HG03565 (cell line): ENCODE data around the gene MKRN2.
"Not testable (repeated sequence)": the region's sequence is repeated elsewhere in the genome, so short reads cannot be mapped to it uniquely, and the experiment has no call there.

ENCODE experiments used
- ATAC-seq: cut with Tn5 transposase; IDR thresholded peaks from one replicate; pipeline ENCODE4 v1.9.1; 2021; ENCODE audit warnings: mild to moderate bottlenecking, moderate library complexity; ENCODE audit not compliant: unreplicated experiment

Gene MKRN2

DNA sequence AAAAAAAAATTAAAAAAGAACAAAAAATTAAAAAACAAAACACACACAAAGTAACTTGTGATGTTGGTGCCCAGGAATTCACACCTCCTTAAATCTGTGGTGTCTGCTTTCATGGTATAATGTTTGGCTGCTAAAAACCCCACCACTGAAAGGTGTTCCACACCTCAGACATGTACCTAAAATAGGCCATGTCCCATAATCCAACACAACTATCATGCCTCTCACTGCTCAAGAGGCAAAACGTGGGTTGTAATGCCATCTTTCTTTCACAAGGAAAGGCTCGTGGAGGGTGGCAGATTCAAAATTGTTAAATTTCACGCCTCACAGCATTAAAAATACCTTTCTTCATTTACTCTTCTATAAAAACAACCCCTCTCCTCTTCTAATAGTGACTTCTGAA lies 29.5 kb downstream of the MKRN2 start:
- ATAC-seq = no peak

DNA sequence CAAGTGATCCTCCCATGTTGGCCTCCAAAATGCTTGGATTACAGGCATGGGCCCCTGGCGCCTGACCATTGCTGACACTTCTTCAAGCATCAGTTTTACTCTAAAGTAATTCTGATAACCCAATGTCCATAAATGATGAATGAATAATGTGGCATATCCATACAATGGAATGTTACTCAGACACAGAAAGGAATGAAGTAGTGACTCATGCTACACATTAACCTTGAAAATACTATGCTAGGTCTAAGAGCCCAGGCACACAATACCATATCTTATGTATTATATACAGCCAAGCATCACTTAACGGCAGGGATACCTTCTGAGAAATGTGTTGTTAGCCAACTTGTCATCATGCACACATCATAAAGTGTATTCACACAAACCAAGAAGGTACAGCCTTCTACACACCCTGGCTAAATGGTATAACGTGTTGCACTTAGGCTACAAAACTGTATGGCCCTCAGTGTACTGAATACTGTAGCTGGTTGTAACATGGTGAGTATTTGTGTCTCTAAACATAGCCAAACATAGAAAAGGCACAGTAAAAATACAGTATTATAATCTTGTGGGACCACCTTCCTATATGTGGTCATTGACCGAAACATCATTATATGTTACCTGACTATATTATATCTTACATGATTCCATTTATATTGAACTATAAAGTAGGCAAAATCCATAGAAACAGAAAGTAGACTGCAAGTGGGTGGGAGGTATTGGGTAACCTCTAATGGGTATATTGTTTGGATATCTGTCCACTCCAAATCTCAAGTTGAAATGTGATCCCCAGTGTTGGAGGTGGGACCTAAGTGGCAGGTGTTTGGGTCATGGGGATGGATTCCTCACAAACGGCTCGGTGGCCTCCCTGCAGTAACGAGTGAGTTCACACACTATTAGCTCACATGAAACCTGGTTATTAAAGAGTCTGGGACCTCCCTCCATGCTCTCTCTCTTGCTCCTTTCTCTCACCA lies 31.4 kb downstream of the MKRN2 start:
- no peak for ATAC-seq

DNA sequence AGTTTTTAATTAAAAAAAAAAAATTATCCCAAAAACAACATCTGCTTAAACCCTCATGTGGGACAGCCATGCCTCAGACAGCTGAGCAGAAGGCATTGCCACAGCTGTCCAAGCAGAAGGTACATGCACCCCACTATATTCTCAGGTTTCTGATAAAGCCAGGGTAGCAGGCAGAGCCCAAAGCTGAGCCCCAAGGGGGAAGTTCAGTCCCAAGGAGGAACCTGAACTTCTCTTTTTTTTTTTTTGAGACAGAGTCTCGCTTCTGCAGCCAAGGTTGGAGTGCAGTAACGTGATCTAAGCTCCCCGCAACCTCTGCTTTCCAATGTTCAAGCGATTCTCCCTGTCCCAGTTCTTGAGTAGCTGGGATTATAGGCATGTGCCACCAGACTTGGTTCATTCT lies 33.2 kb downstream of the MKRN2 start:
- no peak for ATAC-seq

DNA sequence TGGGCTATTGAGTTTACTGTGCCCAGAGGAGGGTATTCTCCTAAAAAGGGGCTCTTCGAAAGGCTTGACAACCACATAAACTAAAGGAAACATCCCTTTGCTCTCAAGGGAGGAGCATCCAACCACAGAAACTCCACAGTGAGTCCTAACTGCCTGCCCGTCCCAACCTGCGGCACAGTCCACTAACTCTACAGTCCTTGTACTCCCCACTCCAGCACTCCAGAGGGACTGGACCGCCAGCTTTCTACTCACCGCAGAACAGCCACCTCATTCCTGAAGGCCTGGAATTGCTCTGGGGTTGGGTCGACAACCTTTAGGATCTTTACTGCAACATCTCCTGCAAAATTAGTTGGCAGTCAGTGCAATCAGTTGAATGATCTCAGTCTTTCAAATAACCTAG lies 34.6 kb downstream of the MKRN2 start:
- ATAC-seq = no peak

DNA sequence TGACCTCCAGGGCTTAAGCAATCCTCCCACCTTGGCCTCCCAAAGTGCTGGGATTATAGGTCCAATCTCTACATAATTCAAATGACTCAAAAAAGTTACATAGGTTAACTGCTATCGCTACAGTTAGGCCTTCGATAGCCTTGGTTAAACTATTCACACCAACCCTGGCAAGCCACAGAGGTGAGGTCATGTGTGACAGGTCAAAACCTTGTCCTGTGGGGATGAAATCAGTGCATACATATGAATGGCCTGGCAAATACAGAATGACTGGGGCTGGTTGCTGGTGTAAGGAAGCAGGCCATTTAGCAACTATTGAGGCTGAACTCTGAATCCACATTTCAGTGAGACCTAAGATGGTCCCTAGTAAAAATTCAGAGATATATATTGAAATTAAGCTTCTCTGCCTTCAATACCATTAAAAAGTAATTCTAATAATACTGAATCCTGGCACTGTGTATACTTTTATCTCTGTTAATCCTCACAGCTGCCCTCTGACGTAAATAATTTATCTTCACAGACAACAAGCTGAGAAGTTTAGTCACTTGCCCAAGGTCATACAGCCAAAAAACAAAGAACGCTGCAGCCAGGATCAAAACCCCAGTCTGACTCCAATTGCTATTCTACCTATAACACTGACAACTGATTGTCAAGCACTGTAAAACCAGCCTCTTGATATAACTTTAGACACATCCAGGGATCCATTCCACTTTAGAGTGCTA lies 35.3 kb downstream of the MKRN2 start:
- ATAC-seq = no peak

DNA sequence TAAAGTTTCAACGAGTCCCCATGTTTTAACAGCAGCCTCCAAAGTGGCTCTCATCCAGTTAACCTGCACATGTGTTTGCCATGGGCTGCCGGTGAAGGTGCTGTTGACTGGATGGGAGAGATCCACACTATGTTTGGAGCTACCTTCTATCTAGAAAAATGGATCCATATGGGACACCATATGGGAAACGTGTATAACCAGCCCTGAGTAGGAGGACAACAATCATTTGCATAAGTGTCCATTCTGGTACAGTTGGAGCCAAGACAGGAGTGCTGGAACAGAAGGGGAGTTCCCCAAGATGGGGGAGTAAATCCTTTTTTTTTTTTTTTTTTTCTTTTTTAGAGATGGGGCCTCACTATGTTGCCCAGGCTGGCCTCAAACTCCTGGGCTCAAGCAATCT lies 36.6 kb downstream of the MKRN2 start:
- no peak for ATAC-seq

DNA sequence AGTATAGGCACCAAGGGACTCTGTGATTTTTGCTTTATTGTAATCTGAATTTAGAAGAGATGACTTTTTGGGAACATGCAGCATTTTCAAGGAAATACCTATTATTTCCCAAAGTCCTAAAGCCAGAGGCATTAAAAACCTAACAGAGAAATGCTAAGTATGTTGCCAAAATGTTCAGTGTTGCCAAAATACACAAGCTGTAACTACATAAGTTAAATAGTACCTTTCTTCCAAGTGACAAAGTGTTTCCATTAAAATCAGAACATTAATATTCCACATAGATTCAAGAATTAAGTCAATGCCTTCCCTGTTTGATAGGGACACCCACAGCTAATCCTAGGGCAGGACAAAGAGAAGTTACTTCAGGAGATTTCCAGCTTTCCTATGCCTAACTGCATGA lies 42.0 kb downstream of the MKRN2 start:
- no peak for ATAC-seq

DNA sequence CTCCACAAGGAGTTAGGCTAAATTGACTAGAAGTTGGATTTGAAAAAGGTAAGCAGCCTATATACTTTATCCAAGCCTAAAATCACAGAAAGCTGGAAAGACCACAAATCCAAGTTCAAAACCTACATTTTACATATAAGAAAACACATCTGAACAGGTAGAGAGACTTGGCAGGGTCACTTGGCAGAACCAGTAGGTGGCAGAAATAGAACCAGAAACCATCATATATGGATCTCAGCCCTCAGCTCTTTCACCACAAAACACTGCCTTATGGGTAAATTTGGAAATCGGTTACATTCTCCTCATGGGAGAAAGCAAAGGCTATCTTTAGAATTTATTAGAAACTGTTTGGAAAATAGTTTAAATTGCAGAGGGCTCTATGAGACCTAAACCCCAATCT lies 44.2 kb downstream of the MKRN2 start:
- no peak for ATAC-seq

DNA sequence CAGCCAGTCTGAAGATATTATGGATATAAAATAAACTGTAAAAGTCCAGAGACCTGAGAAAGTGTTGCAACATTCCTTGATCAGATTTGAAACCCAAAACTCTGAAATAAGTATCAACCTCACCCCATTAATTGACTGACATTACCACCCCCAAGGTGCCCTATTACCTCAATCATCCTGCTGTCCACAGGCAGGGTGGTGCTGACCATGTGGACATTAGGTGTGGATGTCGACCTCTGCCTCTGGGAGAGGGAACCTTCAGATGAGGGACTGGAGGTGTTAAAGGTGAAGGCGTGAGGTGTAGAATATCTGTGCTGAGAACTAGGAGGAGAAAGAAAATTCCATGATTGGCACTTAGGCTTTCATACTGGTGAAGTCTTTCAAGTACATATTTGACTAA lies 47.1 kb downstream of the MKRN2 start:
- ATAC-seq = no peak

DNA sequence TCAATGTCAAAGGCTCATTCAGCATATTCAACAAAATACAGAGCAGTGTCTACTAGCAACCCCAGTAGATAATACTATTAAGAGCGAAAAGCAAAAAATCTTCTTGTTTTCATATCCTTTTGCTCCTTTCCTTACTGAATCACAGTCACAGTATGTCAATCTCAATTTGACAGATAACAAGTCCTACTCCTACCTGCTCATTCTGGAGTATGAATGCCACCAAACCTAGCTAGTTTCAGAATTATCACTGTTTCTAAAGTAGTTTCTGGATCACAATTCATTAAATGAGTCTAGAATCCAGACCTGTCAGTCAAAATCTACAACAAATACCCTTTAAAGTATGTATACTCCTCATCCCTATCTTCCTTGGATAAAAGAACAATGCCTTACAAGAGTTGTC lies 51.5 kb downstream of the MKRN2 start:
- ATAC-seq = no peak

DNA sequence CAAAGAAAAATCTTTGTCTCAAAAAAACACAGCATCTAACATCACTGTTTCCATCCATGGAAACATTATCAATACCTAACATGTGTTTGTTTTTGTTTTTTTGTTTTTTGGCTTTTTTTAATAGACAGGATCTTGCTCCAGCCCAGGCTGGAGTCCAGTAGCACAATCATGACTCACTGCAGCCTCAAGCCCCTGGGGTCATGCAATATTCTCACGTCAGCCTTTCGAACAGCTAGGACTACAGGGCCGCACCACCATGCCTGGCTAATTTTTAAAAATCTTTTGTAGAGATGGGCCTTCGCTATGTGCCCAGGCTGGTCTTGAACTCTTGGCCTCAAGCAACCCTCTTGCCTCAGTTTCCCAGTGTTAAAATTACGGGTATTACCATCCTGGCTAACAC lies 54.2 kb downstream of the MKRN2 start:
- no peak for ATAC-seq

DNA sequence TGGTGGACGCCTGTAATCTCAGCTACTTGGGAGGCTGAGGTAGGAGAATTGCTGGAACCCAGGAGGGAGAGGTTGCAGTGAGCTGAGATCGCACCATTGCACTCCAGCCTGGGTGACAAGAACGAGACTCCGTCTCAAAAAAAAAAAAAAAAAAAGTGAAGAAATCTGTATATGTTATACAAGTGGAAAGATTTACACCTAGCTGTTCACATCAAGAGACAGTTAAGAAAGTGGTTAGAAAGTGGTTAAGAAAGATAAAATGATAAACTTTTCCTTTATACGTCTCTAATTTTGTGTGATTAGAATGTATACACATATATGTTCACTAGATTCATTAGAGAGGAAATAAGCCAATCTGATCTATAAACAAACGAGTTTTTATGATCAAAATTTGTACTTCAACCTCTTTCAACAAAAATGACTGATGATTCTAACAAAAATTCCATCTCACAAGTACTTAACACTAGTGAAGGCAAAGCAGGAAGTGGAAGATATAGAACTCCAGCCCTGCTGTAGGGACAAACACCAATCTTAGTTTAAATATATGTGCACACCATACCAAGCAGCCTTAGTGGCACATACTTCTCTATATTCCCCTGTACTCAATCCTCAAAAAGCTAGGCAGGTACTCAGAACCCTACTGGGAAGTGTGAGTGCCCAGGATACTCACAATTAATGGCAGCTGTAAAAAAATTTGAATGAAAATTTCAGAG lies 55.8 kb downstream of the MKRN2 start:
- no peak for ATAC-seq

DNA sequence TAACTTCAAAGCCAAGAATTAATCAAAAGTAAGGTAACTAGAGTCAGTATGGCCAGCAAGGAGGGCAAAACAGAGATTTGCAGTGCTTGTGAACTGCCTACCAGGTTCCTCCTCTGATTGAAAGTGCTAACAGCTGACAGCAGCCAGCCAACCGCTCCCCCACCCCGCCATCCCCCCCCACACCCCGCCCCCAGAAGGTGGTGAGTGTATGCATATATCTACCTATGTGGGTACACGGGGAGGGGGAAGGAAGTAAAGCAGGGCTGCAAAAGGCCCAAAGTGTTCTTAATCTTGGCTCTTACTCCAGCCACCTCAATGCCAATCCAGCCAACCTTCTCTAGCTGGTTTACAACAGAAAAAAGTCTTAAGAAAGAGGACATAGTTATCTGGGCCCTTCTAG lies 56.4 kb downstream of the MKRN2 start:
- no peak for ATAC-seq

DNA sequence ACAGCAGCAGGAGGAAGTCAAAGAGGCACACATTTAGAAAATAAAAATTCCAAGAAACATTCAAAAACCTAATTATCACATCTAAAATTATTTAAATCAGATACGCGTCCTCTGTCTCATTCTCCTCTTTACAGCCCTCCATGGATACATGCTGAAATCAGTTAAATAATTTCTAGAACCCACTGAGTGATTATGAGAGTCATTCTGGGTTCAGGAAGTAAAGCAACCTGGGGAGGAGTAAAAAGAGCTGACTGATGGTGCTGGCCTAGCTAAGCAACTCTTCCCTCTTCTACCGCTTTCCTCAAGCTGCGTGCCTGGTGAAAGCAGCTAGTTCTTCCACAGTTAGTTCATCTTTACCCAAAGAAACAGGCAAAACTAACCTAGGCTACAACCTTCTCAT lies 58.4 kb downstream of the MKRN2 start:
- ATAC-seq = no peak

DNA sequence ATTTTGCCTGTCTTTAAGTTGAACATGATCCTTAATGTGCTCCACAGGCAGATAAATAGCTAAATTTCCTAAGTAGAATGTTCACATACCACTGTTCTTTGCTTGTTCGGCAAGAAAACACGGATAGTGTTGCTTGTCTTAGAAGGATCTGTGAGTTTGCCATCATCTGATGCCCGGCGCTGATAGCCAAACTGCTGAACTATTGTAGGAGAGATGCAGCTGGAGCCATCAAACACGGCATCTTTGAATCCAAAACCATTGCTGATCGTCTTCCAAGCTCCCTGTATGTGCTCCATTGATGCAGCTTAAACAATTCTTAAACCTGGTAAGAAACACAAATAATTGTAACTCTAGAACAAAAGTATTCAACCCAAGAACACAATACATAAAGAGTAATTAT lies 61.5 kb downstream of the MKRN2 start:
- ATAC-seq = no peak

DNA sequence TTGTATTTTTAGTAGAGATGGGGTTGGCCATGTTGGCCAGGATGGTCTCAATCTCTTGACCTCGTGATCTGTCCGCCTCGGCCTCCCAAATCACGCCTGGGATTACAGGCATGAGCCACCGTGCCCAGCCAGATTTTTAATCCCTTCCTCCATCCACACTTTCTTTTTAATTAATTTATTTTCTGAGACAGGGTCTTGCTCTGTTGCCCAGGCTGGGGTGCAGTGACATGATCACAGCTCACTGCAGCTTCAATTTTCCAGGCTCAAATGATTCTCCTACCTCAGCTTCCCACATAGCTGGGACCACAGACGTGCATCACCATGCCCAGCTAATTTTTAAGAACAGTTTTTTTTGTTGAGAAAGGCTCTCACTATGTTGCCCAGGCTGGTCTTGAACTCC lies 63.4 kb downstream of the MKRN2 start:
- ATAC-seq = no peak

DNA sequence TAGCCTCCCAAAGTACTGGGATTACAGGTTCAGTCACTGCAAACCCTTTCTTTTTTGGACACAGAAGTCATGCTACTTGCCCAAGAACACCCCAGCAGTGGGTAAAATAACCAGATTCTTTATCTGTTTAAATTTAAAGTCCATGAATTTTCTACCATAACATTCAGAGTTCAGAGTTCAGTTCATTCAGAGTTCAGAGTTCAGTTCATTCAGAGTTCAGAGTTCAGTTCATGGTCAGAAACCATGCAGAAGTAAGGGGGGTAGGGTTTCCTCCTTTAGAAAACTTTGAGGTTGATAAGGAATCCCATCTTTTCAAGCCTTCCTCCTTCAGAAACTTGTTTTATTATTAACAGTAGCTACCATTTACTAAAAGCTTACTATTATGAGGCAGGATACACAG lies 63.8 kb downstream of the MKRN2 start:
- no peak for ATAC-seq

DNA sequence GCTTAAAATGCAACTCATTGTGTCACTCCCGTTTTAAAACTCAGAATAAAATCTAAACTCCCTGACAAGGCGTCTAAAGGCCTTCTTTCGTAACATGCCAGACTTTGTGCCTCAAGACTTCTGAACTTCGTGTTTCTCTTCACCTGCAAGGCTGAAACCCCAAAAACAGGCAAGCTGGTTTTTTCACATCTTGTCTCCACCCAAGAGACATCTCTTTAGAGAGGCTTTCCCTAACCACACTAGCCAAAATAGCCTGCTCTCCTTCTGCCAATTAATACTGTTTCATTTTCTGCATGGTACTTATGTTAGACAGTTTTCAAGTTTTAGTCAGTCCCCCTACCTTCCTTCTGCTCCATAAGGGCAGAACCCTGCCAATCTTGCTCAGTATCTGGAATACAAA lies 65.4 kb downstream of the MKRN2 start:
- ATAC-seq = no peak

DNA sequence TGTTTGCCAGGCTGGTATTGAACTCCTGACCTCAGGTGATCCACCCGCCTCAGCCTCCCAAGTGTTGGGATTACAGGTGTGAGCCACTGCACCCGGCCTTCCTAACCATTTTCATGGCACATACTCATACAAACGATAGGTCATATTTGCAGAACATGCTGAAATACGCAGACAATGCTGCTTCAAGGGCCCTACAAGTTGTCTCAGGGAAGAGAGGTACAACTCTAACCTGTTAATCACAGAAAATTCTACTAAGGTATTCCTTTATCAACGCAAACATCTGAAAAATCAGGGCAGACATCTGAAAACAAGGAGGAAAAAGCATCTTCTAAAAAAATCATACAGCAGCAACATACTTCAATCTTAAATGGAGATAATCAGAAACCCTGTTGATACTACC lies 67.2 kb downstream of the MKRN2 start:
- ATAC-seq = no peak

DNA sequence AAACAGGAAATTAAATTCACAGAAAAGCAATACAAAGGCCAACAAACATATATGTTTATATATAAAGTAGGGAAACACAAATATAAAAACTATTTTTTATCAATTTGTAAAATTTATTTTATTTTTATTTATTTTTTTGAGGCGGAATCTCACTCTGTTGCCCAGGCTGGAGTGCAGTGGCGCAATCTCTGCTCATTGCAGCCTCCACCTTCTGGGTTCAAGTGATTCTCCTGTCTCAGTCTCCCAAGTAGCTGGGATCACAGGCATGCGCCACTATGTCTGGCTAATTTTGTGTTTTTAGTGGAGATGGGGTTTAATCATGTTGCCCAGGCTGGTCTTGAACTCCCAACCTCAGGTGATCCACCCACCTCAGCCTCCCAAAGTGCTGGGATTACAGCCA lies 68.1 kb downstream of the MKRN2 start:
- not testable (repeated sequence) for ATAC-seq

DNA sequence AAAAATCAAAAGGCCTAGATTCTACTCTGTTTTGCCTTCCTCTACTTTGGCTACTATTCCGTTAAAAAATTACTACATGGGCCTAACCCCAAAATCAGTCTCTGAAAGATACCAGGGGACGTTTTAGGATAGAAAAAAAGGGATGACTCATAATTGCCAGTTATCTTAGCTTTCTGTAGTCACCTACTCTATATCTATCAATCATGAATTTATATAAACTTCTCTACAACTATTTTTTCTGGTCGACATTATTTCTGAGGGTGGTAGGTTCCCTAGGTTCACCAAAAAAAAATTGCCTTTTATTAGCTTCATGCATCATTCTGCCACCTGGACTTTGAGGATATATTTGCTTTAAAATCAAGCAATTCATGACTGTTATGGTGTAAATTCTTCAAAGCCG lies 70.5 kb downstream of the MKRN2 start:
- no peak for ATAC-seq

DNA sequence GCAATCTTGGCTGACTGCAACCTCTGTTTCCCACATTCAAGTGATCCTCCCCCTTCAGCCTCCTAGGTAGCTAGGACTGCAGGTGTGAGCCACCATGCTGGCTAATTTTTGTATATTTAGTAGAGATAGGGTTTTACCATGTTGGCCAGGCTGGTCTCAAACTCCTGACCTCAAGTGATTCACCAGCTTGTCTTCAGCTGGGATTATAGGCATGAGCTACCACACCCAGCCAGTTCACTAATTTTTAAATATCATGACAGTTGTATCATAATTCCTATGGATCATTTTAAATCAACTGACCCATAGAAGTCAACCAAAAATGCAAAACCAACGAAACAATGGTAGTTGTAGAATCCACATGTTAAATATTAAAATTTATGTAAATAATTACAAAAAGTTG lies 71.9 kb downstream of the MKRN2 start:
- no peak for ATAC-seq
